HG03175 (cell line): ENCODE results near the gene CDCA7.
"Not testable (repeated sequence)": the region's sequence is repeated elsewhere in the genome, so short reads cannot be mapped to it uniquely, and the experiment has no call there.

Experiments
- ATAC-seq: cut with Tn5 transposase; IDR thresholded peaks from one replicate; pipeline ENCODE4 v1.9.1; 2021; ENCODE audit warnings: mild to moderate bottlenecking, moderate library complexity; ENCODE audit not compliant: unreplicated experiment

Gene CDCA7

DNA sequence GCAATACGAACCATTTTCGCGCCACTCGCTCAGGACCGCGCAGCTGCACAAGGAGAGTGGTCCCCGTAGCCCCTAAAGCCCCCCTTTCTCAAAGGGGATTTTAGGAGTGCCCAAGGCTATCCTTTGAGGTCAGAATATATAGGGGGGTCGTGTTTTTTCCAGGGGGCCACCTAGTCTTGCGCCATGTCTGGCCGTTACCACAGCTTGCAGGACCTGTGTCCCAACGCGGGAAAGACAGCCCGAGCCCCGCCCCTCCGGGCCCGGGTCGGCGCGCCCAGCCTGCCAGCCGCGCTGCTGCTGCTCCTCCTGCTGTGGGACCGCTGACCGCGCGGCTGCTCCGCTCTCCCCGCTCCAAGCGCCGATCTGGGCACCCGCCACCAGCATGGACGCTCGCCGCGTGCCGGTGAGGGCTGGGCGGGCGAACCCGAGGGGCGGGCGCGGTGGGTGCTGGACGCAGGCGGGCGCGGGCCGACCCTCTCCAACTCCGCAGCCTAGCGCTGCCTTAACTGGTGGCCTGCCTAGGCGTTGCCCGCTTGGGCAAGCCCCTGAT lies at the start of gene CDCA7:
CDCA7 (plus strand) TSS at position 291 of the 550 bp plus-strand sequence; CDS start at position 383, 92 bp downstream.
- peak; percentile 43 for ATAC-seq

DNA sequence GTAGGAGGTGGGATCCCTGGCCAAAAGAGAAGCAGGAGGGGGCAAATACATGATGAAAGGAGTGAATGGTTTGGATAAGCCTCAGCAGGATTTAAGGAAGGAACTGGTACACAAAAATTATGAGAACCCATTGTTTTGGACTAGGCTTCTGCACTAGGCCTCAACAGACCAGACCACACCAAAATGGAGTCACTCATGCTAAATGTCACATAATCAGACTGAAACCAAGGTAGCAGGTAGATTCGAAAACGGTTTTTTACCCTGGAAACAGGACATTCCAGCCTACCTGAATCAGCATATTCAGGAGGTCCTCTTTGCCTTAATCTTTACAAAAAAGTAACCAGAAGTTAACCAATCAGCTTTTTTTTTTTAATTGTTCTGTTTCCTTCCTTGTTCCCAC lies 49.4 kb upstream of the CDCA7 start:
- ATAC-seq: no peak

DNA sequence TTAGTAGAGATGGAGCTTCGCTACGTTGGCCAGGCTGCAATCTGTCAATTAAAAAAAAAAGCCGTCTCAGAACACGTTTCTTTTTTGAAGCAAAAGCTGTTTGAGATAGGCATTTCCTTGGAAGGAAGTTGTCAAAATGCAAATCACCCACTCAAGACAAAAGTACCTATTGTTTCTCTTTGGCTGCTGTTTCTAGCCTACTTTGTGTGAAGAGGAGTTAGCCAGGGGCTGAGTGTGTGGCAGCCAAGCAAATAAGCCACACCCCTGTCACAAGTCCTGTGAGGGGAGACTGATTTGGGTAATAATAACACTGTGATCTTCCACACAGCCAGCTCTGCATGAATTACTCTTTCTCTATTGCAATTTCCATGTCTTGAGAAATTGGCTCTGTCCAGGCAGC lies 47.4 kb upstream of the CDCA7 start:
- ATAC-seq: no peak

DNA sequence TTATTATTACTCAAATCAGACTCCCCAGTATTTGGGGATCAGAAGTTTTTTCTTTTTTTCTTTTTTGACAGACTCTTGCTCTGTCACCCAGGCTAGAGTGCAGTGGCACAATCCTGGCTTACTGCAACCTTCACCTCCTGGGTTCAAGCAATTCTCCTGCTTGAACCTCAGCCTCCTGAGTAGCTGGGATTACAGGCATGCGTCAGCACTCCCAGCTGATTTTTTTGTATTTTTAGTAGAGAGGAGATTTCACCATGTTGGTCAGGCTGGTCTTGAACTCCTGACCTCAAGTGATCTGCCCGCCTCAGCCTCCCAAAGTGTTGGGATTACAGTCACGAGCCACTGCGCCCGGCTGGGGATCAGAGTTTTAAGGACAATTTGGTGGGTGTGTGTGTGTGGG lies 45.3 kb upstream of the CDCA7 start:
- ATAC-seq: not testable (repeated sequence)

DNA sequence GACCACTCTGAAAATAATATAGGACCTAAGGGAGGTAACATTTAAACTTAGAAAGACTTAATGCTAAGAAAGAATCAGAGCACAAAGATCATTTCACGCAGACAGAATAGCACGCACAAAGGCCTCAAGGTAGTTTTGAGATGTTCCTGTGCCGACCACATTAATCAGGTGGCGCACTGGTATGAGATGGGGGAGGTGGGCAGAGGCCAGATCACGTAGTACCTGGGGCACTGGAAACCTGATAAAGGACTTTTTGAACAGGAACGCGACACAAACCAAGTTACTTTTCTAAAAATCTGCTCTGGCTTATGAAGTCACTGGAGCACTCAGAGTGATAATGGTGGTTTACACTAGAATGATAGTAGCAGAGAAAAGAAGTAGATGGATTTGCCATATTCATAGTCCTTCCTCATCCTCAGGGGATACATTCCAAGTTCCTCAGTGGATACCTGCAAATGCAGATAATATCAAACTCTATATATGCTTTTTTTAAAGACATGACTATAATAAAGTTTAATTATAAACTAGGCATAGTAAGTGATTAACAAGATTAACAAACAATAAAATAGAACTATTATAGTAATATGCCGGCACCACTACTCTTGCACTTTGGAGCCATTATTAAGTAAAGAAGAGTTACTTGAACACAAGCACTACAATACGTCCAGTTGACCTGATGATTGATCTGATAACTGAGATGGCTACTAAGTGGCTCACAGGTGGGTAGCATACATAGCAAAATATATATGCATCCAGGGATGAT lies 42.6 kb upstream of the CDCA7 start:
- ATAC-seq: no peak

DNA sequence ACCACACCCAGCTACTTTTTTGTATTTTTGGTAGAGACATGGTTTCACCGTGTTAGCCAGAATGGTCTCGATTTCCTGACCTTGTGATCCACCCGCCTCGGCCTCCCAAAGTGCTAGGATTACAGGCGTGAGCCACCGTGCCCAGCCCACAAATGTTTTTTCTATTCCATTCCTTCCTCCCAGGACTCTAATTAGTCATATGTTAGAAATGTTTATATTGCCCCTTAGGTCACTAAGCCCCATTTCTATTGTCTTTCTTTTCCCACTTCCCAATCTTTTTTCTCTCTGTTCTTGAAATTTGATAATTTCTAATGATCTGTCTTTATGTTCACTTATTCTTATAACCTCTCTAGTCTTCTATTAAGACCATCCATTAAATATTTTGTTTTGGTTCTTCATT lies 31.3 kb upstream of the CDCA7 start:
- ATAC-seq: no peak

DNA sequence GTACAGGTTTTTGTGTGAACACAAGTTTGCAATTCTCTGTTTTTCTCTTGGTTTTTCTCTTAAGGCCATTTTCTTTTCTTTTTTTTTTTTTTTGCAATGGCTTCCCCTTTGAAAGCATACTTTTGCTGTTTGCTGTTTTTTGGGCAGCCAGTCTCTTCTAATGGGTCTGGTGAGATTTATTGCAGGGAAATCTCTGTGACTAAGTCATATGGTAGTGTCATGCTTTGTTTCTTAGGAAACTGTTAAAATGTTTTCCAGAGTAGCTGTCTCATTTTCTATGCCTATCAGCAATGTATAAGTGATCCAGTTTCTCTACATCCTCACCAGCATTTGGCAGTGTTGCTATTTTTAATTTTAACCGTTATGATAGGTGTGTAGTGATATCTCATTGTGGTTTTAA lies 27.9 kb upstream of the CDCA7 start:
- no peak for ATAC-seq

DNA sequence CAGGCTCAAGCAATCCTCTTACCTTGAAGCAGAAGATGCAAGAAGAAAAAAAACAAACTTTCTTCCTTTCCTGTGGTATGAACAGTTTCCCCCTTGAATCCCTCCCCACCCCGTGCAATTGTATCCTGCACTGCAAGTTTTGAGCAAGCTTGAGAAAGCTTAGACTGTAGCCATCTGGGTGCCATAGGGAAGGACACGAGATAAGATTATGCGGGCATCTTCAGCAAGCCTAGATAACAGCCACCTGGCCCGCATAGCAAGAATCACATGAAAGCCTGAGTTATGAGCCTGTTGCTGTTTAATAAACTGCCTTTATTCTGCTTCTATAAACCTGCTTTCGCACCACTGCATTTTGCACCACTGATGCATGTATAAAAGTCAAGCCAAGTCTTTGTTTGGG lies 27.3 kb upstream of the CDCA7 start:
- no peak for ATAC-seq

DNA sequence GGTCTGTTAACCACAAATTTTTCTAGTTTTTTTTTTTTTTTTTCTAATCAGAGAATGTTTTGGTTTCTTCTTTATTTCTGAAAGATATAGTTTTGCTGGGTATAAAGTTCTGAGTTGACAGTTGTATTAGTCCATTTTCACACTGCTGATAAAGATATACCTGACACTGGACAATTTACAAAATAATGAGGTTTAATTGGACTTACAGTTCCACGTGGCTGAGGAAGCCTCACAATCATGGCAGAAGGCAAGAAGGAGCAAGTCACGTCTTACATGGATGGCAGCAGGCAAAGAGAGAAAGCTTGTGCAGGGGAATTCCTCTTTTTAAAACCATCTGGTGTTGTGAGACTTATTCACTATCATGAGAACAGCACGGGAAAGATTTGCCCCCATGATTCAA lies 21.7 kb upstream of the CDCA7 start:
- ATAC-seq: not testable (repeated sequence)

DNA sequence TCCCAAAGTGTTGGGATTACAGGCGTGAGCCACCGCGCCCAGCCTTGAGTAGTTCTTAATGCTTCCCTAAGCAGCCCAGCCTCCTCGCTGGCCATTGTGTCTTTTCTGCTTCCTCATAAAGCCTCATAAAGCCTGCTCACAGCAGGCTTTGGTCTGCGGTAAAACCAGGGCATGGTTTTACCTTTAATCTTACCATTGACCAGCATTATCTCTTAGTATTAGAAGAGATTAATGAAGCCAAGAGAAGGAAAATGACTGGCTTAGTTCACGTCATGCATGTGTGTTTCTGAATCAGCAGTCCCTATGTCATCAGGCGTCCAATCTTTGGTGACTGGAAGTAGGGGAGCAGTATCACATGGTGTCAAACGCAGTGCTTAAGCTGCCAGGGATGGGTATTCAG lies 14.9 kb upstream of the CDCA7 start:
- ATAC-seq: no peak

DNA sequence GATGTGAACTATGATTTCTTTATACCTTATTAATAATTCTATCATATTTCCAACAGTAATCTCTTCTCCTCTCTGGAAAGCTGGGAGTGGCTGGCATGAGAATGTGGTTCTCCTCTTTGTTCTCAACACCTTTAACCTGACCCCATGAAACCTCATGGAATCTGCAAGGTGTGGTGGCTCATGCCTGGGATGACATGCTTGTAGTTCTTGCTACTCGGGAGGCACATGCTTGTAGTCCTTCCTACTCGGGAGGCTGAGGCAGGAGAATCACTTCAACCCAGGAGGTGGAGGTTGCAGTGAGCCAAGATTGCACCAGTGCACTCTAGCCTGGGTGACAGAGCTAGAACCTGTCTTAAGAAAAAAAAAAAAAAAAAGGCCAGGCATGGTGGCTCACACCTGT lies 10.8 kb upstream of the CDCA7 start:
- no peak for ATAC-seq

DNA sequence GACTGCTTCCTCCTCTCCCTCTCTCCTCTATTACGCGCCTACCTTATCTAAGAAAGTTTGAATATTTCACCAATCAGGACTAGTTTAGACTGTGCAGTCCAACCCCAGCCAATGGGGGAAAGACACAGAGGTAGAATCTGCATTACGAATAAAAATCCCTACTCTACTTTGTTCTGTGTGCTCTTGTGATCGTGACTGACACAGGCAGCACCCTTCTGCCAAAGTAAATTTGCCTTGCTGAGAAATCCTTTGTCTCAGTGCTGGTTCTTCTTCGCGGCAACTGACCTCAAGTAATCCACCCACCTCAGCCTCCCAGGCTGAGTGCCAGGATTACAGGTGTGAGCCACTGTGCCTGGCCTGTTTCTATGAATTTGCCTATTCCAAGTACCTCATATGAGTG lies 8.6 kb upstream of the CDCA7 start:
- ATAC-seq: no peak

DNA sequence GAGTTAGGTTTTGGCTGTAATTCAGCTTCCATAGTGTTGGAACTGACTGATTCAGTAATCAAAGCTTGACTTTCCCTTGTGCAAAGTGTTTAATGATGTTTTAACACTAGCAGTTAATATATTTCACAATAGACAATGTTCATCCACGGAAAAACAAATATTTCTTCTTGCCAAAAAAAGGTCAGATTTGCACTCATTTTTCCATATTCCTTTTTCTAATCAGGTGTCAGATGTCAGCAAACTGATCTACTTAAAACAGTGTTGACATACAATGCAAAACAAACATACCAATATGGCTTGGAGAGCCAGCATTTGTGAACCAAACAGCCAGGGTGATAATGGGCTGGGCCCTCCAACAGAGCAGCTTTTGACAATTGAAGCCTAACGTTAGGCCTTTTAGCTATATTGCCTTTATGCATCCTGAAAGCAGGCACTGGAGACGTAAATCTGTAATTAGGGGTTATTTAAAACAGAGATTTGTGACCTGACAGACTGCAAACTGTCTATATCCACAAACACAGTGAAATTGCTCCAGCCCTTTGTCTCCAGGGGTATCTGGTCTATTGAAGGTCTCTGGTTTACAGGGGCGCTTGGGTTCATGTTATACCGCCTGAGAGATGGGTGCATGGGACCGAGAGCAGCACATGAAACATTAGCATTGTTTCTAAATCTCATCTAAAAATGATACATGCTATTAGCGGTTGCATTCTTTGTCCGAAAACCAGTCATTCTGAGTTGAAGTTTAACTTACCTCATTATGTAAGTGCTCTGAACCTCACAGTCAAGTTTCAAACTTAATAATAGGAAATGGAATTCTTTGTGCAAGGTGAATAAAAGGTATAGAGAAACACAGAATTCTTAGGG lies 7.1 kb upstream of the CDCA7 start:
- no peak for ATAC-seq

DNA sequence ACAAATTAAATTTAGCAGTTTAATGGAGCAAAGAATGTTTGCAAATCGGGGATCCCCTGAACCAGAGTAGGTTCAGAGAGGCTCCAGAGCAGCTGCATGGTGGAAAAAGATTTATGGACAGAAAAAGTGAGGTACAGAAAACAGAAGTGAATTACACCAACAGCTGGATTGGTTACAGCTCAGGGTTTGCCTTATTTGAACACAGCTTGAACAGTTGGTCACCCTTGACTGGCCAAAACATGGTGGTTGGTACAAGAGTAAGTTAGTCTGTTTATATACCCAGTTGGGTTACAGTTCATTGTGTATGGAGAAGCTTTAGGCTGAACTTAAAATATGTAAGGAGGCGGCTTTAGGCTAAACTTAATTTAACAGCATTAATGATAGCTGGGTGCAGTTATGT lies 5.4 kb upstream of the CDCA7 start:
- ATAC-seq: no peak

DNA sequence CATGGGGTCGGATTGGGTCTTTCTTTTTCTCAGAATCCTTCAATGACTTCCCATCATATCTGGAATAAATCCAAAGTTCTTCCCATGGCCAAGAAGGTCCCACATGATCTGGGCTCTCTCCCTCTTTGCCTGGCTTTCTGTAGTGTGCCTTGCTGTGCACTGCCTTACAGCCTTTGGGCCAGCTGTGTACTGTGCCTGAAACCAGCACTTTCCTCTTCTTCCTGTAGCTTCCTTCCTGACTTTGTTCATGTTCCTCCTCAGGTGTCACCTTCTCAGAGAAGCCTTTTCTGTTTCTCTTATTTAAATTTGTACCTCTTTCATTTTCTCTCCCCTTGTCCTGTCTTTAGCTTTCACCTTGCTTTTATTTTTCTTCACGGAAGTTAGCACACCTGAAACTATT lies 4.3 kb upstream of the CDCA7 start:
- ATAC-seq: no peak

DNA sequence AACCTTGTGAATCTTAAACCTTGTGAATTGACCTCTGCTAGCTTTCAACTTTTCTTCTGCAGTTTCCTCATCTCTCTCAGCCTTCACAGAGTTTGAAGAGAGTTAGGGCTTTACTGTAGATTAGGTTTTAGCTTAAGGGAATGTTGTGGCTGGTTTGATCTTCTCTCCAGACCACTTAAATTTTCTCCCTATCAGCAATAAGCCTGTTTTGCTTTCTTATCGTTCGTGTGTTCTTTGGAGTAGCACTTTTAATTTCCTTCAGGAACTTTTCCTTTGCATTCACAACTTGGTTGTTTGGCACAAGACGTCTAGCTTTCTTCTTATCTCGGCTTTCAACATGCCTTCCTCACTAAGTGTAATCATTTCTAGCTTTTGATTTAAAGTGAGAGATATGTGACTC lies 2.8 kb upstream of the CDCA7 start:
- no peak for ATAC-seq

DNA sequence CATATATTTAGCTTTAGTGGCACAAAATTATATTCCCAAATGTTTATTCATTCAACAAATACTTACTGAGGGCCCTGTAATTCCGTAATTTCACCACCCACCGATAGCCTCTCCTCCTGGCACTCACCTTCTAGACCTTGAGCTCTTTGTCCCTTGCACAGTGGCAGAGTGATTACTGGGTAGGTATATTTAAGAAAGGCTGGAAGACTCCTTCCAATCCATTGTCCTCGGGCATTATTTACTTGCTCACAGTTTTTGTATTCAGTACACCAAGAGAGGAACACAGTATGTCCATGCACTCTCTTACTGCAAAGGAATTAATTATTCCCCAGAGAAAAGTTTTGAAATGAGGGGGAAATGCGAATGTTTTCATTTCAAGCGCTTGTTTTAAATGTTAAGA lies 1.1 kb upstream of the CDCA7 start:
- ATAC-seq: no peak

DNA sequence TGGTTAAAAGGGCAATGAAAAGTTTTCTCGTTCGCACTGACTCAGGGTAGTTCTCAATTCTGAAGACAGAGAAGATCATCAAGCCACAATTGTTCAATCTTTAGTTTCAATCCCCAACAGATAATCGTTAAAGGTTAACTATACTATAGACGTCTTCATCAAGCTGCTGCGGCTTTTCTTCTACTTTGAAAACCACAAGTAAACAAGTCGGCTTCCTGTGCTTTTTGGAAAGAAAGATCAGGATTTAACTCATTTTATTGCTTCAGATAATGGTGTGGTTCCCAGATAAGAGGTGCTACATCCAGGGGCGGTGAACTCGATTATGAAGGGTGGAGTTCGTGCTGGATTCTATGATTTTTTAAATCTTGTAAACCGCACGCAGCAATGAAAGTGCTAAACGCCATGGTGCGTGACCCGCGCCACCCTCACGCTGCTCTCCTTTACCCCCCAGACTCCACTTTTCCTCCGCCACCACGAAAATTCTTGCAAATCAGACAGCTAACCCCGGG lies 545 bp upstream of the CDCA7 start:
- ATAC-seq: peak; percentile 61

DNA sequence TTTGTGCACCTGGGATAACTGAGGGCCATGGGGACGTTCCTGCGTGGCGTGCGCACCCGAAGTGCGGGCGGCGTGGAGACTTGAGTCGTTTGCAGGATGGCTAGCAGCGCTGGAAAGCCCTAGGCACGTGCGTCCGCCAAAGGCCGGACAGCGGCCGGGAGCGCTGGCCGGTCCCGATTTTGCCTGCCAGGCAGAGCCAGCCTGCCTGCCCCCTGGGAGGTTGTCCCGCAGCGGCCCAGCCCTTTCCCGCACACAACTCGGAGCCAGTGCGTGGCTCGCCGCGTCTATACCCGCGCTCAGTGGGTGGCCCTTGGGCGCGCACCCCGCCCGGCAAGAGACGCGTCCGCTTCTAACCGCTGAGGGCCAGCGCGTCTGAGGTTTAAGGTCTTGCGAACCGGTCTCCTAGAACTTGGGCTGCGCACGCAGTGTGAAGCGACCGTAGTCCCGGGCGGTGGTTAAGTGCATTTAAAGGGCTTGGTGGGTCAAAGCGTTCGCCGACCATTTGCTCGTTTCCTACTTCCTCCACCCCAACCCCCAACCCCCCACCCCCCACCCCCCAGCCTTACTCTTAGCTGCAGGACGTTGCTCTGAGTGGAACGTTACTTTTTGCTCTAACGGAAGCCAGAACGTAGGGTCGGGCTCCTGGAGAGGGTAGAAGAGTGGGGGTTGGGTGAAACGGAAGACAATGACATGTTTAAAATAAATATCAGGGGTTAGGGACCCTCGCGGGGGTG lies 627 bp downstream of the CDCA7 start:
- peak; percentile 34 for ATAC-seq

DNA sequence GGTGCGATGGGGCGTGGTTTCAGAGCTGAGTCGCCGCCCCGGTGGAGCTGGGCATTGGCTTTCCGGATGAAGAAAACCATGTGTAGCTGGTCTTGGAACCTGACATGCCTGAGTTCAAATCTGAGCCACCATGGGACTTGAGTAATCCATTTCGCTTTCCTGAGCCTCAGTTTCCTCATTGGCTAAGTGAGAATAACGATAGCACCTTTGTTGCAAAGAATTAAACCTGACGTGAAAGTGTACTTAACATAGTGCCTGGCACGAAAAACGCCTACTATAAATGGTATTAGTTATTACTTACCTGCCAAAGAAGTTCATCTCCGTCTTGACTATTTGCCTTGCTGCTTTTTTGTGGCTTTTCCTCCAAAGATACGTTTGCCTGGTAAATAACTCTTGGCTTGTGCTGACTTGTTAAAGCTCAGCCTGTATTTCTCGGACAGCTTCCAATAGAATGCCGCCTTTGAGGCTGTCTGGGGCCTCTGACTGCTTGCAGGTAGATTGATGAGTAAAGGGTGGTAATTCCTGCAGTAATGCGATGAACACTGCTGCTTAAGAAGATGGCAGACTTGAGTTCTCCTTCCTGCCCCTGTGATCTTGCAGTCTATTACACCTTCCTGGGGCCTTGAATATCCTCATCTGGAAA lies 1.3 kb downstream of the CDCA7 start:
- no peak for ATAC-seq

DNA sequence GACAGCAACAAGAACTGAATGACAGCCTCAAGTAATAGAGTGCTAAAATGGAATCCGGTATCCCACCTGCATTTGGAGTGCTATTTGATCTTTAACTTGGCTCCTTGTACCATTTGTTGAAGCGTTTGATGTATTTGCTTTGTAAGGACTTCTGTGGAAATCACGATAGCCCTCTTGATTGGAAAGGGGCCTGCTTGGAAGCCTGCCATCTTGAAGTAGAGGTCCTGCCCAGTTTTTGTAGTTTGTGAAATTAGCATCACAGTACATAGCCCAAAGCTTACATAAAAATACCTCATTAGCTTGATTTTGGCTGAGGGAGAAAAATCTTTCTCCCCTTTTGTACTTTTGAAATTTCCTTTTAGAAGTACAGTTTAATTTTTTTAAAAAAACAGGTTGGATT lies 2.7 kb downstream of the CDCA7 start:
- no peak for ATAC-seq
